GM19240 (cell line): ENCODE results near the gene TYW1.
"Not testable (repeated sequence)": the region's sequence is repeated elsewhere in the genome, so short reads cannot be mapped to it uniquely, and the experiment has no call there.

Experiments
- DNase-seq: peaks from one replicate; pipeline ENCODE4 v3.0.0; 2011; ENCODE audit warnings: low spot score; ENCODE audit not compliant: insufficient read length

Gene TYW1

GRCh38 chr7:67120491-67120890, 123.9 kb downstream of the TYW1 start:
- not testable (repeated sequence) for DNase-seq

DNA sequence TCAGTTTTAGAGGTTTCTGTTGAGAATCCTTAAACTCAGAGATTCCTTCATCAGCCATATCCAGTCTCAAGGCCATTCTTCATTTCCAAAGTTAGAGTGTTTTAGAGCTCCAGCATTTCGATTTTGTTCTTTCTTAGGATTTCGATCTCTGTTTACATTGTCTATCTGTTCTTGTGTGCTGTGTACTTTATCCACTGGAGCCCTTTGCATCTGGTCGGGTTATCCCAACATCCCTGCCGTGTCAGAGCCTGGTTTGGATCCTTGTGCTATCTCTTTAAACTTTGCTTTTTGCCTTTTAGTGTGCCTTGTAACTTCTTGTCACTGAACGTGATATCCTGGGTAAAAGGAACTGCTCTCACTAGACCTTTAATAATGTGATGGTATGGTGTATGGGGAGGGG, 131.6 kb downstream of the TYW1 start:
- not testable (repeated sequence) for DNase-seq

- DNase-seq = not testable (repeated sequence)
Observed at GRCh38 chr7:67130766-67131165, 134.1 kb downstream of the TYW1 start.

DNA sequence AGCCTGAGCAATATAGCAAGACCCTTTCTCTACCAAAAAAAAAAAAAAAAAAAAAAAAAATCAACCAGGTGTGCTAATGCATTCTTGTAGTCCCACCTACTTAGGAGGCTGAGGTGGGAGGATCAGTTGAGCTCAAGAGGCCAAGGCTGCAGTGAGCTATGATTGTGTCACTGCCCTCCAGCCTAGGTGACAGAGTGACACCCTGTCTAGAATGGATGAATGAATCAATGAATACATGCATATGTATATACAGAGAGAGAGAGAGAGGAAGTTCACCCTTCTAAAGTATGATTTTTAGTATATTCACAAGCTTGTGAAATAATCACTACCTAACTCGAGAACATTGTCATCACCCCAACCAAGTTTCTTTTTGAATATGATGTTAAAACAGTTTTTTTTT, 138.3 kb downstream of the TYW1 start:
- DNase-seq = not testable (repeated sequence)

GRCh38 chr7:67135617-67136486, 139.2 kb downstream of the TYW1 start:
- DNase-seq = not testable (repeated sequence)

GRCh38 chr7:67137489-67137888, 140.9 kb downstream of the TYW1 start:
- not testable (repeated sequence) for DNase-seq

DNA sequence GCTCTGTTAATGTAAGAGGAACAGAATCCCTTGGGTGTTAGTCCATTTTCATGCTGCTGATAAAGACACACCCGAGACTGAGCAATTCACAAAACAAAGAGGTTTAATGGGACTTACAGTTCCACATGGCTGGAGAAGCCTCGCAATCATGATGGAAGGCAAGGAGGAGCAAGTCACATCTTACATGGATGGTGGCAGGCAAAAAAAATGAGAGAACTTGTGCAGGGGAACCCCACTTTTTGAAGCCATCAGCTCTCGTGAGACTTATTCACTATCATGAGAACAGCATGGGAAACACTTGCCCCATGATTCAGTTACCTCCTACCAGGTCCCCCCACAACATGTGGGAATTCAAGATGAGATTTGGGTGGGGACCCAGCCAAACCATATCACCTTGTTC, 143.2 kb downstream of the TYW1 start:
- DNase-seq = not testable (repeated sequence)

GRCh38 chr7:67141001-67141400, 144.4 kb downstream of the TYW1 start:
- not testable (repeated sequence) for DNase-seq

GRCh38 chr7:67143091-67143786, 146.6 kb downstream of the TYW1 start:
- not testable (repeated sequence) for DNase-seq

- not testable (repeated sequence) for DNase-seq
Observed at GRCh38 chr7:67145581-67146193, 149.1 kb downstream of the TYW1 start.

DNA sequence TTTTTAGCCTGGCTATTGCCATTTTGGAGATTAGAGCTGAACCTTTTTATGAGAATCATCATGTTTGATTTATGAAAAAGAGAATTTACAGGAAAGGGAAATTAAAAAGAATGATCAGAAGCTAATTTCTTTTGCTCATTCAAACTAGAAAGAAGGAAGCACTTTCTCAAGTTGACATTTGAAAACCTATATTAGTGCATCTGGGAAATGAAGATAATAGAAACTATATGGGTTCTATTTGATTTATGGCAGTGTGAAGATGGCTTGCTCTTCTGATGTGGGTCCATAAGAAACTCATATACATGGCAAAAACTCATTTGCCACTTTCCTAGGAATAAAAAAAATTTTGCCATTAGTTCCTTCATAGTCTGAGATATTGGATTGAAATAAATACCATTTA, 152.5 kb downstream of the TYW1 start:
- not testable (repeated sequence) for DNase-seq

- not testable (repeated sequence) for DNase-seq
Observed at GRCh38 chr7:67154374-67154773, 157.7 kb downstream of the TYW1 start.

GRCh38 chr7:67156064-67156463, 159.4 kb downstream of the TYW1 start:
- DNase-seq = not testable (repeated sequence)

- DNase-seq = not testable (repeated sequence)
Observed at GRCh38 chr7:67163285-67163684, 166.7 kb downstream of the TYW1 start.

- peak; percentile 1 for DNase-seq
Observed at GRCh38 chr7:67171151-67171550, 174.5 kb downstream of the TYW1 start.

- not testable (repeated sequence) for DNase-seq
Observed at GRCh38 chr7:67176730-67177129, 180.1 kb downstream of the TYW1 start.

DNA sequence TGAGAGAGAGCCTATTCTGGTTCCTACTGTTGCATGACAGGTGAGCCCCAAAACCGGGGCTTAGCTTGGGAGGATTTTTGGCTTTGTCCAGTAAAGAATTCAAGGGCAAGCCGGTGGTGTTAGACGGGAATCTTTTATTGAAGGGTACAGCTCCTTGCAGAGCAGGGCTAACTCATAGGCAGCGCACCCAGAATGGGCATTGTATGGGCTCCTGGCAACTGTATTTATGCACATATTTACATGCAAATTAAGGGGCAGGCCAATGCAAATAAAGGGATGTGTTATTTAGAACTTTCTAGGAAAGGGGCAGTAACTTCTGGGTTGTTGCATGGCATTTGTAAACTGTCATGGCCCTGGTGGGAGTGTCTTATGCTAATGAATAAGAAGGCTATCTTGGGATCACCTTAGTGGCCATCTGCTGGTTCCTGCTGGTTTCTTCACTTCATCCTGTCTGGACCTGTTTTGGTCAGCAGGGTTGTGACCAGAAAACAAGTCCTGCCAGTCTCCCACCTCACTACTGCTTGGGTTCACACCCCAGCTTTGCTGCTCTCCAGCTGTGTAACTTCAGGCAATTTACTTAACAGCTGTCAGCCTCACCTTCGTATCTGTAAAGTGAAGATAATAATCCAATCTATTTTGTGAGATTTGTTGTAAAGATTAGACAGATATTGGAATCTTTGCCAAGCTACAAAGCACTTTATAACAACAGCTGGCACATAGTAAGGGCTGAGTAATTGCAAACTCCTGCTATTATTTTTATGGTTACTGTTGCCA, 182.5 kb downstream of the TYW1 start:
- DNase-seq = not testable (repeated sequence)

- DNase-seq = not testable (repeated sequence)
Observed at GRCh38 chr7:67182956-67183750, 186.5 kb downstream of the TYW1 start.

GRCh38 chr7:67184912-67185659, 188.5 kb downstream of the TYW1 start:
- DNase-seq = not testable (repeated sequence)
